Chondrocyte (in vitro differentiated cells): ENCODE data around the gene AMH. TPM values are rescaled to one million over a fixed set of nuclear protein-coding genes. Genes with fewer than 3 reads are reported as not detected.
"Not testable (repeated sequence)": the region's sequence is repeated elsewhere in the genome, so short reads cannot be mapped to it uniquely, and the experiment has no call there.

Experiments
- DNase-seq: peaks from one replicate; pipeline ENCODE4 v3.0.0; 2021; ENCODE audit warnings: mixed read lengths, low spot score
- H3K27ac Mint-ChIP-seq: one replicate; pipeline ENCODE4 v1.8.0; 2021; ENCODE audit warnings: mild to moderate bottlenecking, moderate library complexity, mixed read lengths; ENCODE audit not compliant: unreplicated experiment
- H3K27me3 Mint-ChIP-seq: 2 replicates; pipeline ENCODE4 v1.8.0; 2021; ENCODE audit warnings: low read depth, mixed read lengths
- H3K36me3 Mint-ChIP-seq: 2 replicates; pipeline ENCODE4 v1.8.0; 2021; ENCODE audit warnings: low read depth, mixed read lengths
- H3K4me1 Mint-ChIP-seq: 2 replicates; pipeline ENCODE4 v1.8.0; 2021; ENCODE audit warnings: low read depth, mild to moderate bottlenecking, mixed read lengths
- H3K4me3 Mint-ChIP-seq: one replicate; pipeline ENCODE4 v1.8.0; 2021; ENCODE audit warnings: mild to moderate bottlenecking, moderate library complexity, mixed read lengths; ENCODE audit not compliant: unreplicated experiment
- H3K9me3 Mint-ChIP-seq: 2 replicates; pipeline ENCODE4 v1.8.0; 2021; ENCODE audit warnings: low read depth, mixed read lengths
- total RNA-seq: library from RNA; stranded (reverse); gene quantifications from 3 replicates; pipeline ENCODE4 v1.2.1, GENCODE V29; 2021
- TF ChIP-seq, protein P1 (sequence below): fragments of 200-600 bp; sonication (generic); IDR thresholded peaks from 2 replicates; pipeline ENCODE4 v1.5.0; 2021; ENCODE audit warnings: antibody characterized with exemption, mild to moderate bottlenecking, moderate library complexity

Gene AMH
- total RNA-seq, 1 donor from 2014 or later, result 10.8 TPM

- no peak for DNase-seq
- H3K36me3 Mint-ChIP-seq, result peaks cover 3% of the 10 kb centered on the region
- TF ChIP-seq, protein P1, sequence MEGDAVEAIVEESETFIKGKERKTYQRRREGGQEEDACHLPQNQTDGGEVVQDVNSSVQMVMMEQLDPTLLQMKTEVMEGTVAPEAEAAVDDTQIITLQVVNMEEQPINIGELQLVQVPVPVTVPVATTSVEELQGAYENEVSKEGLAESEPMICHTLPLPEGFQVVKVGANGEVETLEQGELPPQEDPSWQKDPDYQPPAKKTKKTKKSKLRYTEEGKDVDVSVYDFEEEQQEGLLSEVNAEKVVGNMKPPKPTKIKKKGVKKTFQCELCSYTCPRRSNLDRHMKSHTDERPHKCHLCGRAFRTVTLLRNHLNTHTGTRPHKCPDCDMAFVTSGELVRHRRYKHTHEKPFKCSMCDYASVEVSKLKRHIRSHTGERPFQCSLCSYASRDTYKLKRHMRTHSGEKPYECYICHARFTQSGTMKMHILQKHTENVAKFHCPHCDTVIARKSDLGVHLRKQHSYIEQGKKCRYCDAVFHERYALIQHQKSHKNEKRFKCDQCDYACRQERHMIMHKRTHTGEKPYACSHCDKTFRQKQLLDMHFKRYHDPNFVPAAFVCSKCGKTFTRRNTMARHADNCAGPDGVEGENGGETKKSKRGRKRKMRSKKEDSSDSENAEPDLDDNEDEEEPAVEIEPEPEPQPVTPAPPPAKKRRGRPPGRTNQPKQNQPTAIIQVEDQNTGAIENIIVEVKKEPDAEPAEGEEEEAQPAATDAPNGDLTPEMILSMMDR, result no peak
- H3K4me1 Mint-ChIP-seq, result peaks cover 16% of the 10 kb centered on the region
- no peaks in the 10 kb centered on the region for H3K27me3 Mint-ChIP-seq
- H3K4me3 Mint-ChIP-seq, result no peak overlapping the region
- no peak overlapping the region for H3K27ac Mint-ChIP-seq
- no peaks in the 10 kb centered on the region for H3K9me3 Mint-ChIP-seq
Observed at GRCh38 chr19:2280633-2281264, 31.6 kb downstream of the AMH start.

DNA sequence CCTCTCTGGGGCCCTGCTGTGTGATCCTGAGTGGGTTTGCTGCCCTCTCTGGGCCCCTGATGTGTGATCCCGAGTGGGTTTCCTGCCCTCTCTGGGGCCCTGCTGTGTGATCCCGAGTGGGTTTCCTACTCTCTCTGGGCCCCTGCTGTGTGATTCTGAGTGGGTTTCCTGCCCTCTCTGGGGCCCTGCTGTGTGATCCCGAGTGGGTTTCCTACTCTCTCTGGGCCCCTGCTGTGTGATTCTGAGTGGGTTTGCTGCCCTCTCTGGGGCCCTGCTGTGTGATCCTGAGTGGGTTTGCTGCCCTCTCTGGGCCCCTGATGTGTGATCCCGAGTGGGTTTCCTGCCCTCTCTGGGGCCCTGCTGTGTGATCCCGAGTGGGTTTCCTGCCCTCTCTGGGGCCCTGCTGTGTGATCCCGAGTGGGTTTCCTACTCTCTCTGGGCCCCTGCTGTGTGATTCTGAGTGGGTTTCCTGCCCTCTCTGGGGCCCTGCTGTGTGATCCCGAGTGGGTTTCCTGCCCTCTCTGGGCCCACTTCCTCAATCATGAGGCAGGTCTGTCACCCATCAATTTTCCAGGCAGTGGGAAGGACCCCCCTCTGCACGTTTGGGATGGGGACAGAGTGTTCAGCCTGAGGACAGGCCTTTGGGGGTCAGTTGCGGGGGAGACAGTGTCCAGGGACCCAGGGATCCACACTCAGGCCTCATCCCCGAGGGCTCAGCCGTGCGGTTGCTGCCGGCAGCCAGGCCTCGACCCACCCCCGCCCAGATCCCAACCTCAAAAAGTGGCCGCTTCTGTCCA is 32.3 kb downstream of the AMH start:
- Mint-ChIP-seq H3K27ac (peak overlapping the region; percentile 69), H3K4me1 (peaks cover 16% of the 10 kb centered on the region), H3K4me3 (peak overlapping the region; percentile 64)
- H3K36me3 Mint-ChIP-seq, H3K27me3 Mint-ChIP-seq, H3K9me3 Mint-ChIP-seq, DNase-seq: not testable (repeated sequence)

DNA sequence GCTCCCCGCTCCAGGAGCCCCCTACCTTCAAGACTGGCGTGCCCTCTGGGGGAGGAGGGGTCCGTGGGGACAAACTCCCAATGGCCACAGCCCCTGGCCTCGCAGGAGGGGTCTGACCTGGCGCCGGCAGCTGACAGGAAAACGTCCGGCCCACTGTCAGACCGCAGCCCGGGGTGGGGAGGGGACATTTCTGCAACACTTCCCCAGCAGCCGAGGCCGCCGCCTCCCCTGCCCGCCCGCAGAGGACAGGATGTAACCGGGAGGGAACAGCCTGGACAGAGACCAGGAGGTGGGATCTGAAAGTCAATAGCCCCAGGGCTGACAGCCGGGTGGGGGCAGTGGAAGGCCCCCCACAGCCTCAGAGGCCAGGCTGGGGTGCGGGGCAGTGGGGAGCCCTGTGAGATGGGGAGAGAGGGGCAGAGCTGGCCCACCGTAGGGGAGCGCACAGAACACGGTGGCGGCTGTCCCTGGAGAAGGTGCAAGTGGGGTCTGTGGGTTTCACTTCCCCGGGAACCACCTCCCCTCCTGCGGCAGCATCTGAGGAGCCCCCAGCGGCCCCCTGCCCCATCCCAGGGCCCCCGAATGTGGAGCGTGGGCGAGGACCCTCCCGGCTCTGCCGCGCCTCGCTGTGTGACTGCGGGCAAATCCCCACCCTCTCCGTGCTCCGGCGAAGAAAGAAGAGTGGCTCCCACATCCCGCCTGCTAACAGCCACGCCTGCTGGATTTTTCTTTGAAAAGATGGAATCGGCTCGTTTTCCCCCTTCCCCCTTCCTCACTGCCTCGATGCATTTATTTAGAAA is 33.1 kb downstream of the AMH start, which contains the start of gene PEAK3:
Gene PEAK3 (minus strand): TSS at position 114 of the 800 bp plus-strand sequence. CDS start 1,244 bp downstream, outside the sequence.
- Mint-ChIP-seq H3K4me3 (peak within 1 kb of the TSS; percentile 64), H3K9me3 (no peaks in the 10 kb centered on the region), H3K27me3 (no peaks in the 10 kb centered on the region), H3K36me3 (peaks cover under 1% of the 10 kb centered on the region), H3K4me1 (peaks cover 16% of the 10 kb centered on the region), H3K27ac (peak within 1 kb of the TSS; percentile 69)
- TF ChIP-seq, protein P1, result peak; percentile 13
- no peak for DNase-seq

GRCh38 chr19:2282862-2283237 is 33.7 kb downstream of the AMH start:
- Mint-ChIP-seq H3K27ac (peak overlapping the region; percentile 42), H3K4me3 (peak overlapping the region; percentile 53), H3K9me3 (no peaks in the 10 kb centered on the region), H3K36me3 (no peaks in the 10 kb centered on the region), H3K4me1 (peaks cover 16% of the 10 kb centered on the region), H3K27me3 (no peaks in the 10 kb centered on the region)
- DNase-seq, result no peak
- TF ChIP-seq, protein P1, result no peak

- TF ChIP-seq, protein P1, result no peak
- H3K27me3 Mint-ChIP-seq, result peaks cover 7% of the 10 kb centered on the region
- no peak overlapping the region for H3K27ac Mint-ChIP-seq
- no peaks in the 10 kb centered on the region for H3K36me3 Mint-ChIP-seq
- H3K4me3 Mint-ChIP-seq, result no peak overlapping the region
- no peak for DNase-seq
- no peaks in the 10 kb centered on the region for H3K9me3 Mint-ChIP-seq
- peaks cover 16% of the 10 kb centered on the region for H3K4me1 Mint-ChIP-seq
Observed at GRCh38 chr19:2283835-2284507, 34.8 kb downstream of the AMH start.
